ENCODE data around the gene PDZD2.

Gene PDZD2

DNA sequence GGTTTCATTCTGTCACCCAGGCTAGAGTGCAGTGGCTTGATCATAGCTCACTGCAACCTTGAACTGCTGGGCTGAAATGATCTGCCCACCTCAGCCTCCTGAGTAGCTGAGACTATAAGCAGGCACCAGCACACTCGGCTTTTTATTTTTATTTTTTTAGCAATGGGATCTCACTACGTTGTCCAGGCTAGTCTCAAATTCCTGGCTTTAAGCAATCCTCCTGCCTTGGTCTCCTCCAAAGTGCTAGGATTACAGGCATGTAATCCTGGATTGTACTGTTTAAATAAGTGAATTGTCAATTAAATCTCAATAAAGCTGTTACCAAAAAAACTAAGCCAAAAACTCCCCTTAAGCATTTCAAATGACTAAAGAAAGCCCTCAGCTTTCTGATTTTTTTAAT, 516.3 kb downstream of the PDZD2 start:
- H3K4me3 ChIP-seq (replicated peaks; ENCODE audit: low read depth, low read length), result no peak overlapping the region
- TF ChIP-seq, protein P1, sequence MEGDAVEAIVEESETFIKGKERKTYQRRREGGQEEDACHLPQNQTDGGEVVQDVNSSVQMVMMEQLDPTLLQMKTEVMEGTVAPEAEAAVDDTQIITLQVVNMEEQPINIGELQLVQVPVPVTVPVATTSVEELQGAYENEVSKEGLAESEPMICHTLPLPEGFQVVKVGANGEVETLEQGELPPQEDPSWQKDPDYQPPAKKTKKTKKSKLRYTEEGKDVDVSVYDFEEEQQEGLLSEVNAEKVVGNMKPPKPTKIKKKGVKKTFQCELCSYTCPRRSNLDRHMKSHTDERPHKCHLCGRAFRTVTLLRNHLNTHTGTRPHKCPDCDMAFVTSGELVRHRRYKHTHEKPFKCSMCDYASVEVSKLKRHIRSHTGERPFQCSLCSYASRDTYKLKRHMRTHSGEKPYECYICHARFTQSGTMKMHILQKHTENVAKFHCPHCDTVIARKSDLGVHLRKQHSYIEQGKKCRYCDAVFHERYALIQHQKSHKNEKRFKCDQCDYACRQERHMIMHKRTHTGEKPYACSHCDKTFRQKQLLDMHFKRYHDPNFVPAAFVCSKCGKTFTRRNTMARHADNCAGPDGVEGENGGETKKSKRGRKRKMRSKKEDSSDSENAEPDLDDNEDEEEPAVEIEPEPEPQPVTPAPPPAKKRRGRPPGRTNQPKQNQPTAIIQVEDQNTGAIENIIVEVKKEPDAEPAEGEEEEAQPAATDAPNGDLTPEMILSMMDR (IDR thresholded peaks at IDR 0.05; ENCODE audit: low read depth, low read length, missing control alignments), result no peak
- no peak for DNase-seq (ENCODE audit: extremely low read depth, low read depth)

DNA sequence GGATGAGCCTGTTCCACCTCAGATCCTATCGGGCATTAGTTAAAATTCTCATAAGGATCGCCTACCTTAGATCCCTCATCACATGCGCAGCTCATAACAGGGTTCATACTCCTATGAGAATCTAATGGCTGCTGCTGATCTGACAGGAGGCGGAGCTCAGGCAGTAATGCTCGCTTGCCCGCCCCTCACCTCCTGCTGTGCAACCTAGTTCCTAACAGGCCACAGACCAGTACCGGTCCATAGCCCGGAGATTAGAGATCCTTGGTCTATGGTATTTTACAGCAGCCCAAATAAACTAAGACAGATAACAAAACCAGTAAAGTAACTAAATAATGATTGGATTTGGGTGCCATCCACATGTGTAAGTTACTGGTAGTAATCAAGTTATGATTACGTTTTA, 517.7 kb downstream of the PDZD2 start:
- TF ChIP-seq, protein P1 (IDR thresholded peaks at IDR 0.05; ENCODE audit: low read depth, low read length, missing control alignments), result no peak
- no peak overlapping the region for H3K4me3 ChIP-seq (replicated peaks; ENCODE audit: low read depth, low read length)
- DNase-seq (ENCODE audit: extremely low read depth, low read depth), result no peak

DNA sequence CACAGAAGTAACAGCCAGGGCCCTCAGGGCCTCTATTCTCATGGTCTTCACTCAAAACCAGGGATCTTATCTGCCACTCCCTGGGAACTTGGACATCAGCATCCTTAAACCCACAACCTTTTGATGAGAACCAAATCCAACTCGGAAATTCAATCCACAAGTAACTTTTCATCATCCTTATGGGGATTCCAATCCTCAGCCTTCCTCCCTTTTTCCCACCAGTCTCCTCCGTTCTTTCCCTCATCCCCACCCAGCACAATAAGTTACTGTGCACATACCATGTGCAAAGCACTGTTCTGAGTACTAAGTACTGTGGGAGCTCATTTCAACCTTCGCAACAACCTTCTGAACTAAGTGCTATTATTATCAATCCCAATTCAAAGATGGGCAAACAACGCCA, 518.1 kb downstream of the PDZD2 start:
- no peak for DNase-seq (ENCODE audit: extremely low read depth, low read depth)
- TF ChIP-seq, protein P1 (IDR thresholded peaks at IDR 0.05; ENCODE audit: low read depth, low read length, missing control alignments), result no peak
- no peak overlapping the region for H3K4me3 ChIP-seq (replicated peaks; ENCODE audit: low read depth, low read length)

DNA sequence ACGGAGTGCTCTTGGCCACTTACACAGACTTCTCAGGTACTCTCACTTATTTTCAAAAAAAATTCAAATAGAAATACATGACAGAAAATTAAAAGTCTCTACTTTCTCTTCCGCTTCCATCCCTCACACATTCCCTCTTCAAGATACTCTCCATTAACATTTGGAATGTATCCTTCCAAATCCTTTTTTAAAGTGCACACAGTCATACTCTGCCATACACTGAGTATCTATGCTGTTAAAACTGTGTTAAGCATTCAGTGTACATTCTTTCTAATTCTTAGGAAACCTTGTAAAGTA, 519.7 kb downstream of the PDZD2 start:
- H3K4me3 ChIP-seq (replicated peaks; ENCODE audit: low read depth, low read length), result no peak overlapping the region
- TF ChIP-seq, protein P1 (IDR thresholded peaks at IDR 0.05; ENCODE audit: low read depth, low read length, missing control alignments), result no peak
- no peak for DNase-seq (ENCODE audit: extremely low read depth, low read depth)

DNA sequence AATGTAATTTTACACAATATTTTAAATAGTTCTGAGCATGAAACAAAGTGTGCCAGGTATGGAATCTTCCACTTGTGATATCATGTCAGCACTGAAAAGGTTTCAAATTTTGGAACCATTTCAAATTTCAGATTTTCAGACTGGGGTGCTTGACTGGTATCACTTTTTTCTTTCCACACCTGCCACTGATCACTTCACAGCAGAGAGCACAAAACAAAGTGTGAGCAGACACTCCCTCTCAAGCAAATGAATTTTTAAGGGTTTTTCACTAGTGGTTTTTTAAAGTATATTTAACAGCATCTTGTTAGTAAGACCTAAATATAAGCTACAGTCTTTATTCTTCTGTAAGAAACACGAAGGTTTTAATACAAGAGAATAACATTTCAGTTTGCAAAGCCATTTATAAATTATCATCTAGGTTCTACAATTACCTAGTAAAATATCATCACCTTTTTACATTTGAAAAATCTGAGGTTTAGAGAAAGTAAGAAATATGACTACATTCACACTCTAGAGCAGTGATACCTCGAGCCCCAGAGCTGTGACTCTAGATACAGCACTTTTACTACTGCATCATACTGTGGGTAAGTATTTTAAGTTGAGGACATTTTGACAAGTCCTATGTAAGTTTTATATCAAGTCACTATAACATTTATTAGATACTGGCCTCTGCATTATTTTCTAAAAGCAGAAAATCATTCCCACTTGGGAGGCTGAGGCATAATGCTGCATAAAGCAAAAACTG, 520.6 kb downstream of the PDZD2 start:
- TF ChIP-seq, protein P1 (IDR thresholded peaks at IDR 0.05; ENCODE audit: low read depth, low read length, missing control alignments), result no peak

DNA sequence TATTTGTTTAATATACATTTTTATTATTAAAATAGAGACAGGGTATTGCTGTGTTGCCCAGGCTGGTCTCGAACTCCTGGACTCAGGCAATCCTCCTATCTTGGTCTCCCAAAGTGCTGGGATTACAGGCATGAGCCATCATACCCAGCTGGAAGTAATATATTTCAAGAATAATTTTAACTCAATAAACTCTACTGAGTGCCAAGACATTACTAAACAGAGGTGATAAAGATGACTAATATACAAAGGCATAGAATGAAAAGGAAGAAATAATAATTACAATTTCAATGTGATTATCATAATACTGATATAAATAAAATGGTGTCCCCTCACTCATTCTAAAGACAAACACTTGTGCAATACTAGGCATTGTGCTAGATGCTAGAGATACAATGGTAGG, 521.3 kb downstream of the PDZD2 start:
- no peak for DNase-seq (ENCODE audit: extremely low read depth, low read depth)
- TF ChIP-seq, protein P1 (IDR thresholded peaks at IDR 0.05; ENCODE audit: low read depth, low read length, missing control alignments), result no peak
- H3K4me3 ChIP-seq (replicated peaks; ENCODE audit: low read depth, low read length), result no peak overlapping the region

More for the DNA sequence above, 520.6 kb downstream of the PDZD2 start:
- H3K4me3 ChIP-seq (replicated peaks; ENCODE audit: low read depth, low read length), result no peak overlapping the region
- no peak for DNase-seq (ENCODE audit: extremely low read depth, low read depth)
